Endothelial cell of umbilical vein (primary cell): ENCODE results near the gene DLG1.

Experiments
- EZH2 ChIP-seq: IDR thresholded peaks from 2 replicates; pipeline ENCODE4 v1.6.1; 2012; ENCODE audit warnings: borderline replicate concordance, low read depth, mild to moderate bottlenecking, moderate library complexity, low read length, inconsistent platforms; ENCODE audit not compliant: severe bottlenecking
- POLR2A ChIP-seq: IDR thresholded peaks from 2 replicates; pipeline ENCODE4 v1.6.1; 2012; ENCODE audit warnings: low read depth, mild to moderate bottlenecking, control low read depth, low read length
- POLR2AphosphoS5 ChIP-seq: IDR thresholded peaks from 2 replicates; pipeline ENCODE4 v1.6.1; 2012; ENCODE audit warnings: low read depth, mild to moderate bottlenecking, control low read depth, low read length, moderate library complexity; ENCODE audit not compliant: insufficient read depth
- TF ChIP-seq, protein P1 (sequence below), 2 donors: IDR thresholded peaks; 1 replicate in 1 of 2; 2 replicates in 1 of 2; pipeline ENCODE4 v1.5.1; 2011; ENCODE audit warnings: low read length in 2 of 2, mild to moderate bottlenecking in 2 of 2, moderate library complexity in 2 of 2, control low read depth in 1 of 2, inconsistent platforms in 1 of 2, low read depth in 1 of 2; ENCODE audit not compliant: insufficient read depth in 1 of 2; ENCODE audit errors: extremely low read depth in 1 of 2

DNA sequence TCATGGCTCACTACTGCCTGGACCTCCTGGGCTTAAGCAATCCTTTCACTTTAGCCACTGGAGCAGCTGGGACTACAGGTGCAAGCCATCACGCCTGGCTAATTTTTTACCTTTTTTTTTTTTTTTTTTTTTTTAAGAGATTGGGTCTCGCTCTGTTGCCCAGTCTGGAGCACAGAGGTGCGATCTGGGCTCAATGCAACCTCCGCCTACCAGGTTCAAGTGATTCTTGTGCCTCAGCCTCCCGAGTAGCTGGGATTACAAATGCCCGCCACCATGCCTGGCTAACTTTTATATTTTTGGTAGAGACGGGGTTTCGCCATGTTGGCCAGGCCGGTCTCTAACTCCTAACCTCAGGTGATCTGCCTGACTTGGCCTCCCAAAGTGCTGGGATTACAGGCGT lies 218.1 kb downstream of the DLG1 start:
- TF ChIP-seq, protein P1, sequence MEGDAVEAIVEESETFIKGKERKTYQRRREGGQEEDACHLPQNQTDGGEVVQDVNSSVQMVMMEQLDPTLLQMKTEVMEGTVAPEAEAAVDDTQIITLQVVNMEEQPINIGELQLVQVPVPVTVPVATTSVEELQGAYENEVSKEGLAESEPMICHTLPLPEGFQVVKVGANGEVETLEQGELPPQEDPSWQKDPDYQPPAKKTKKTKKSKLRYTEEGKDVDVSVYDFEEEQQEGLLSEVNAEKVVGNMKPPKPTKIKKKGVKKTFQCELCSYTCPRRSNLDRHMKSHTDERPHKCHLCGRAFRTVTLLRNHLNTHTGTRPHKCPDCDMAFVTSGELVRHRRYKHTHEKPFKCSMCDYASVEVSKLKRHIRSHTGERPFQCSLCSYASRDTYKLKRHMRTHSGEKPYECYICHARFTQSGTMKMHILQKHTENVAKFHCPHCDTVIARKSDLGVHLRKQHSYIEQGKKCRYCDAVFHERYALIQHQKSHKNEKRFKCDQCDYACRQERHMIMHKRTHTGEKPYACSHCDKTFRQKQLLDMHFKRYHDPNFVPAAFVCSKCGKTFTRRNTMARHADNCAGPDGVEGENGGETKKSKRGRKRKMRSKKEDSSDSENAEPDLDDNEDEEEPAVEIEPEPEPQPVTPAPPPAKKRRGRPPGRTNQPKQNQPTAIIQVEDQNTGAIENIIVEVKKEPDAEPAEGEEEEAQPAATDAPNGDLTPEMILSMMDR (IDR thresholded peaks at IDR 0.05; ENCODE audit: extremely low read depth in 1 of 2, insufficient read depth in 1 of 2, low read depth in 1 of 2, low read length in 2 of 2) = no peak
- TF ChIP-seq POLR2AphosphoS5 (no peak), EZH2 (no peak), POLR2A (no peak)
